H9 (cell line): Measurements from ENCODE around the gene TFPI. TPM values are rescaled to one million over a fixed set of nuclear protein-coding genes. Genes with fewer than 3 reads are reported as not detected.

ENCODE experiments used
- DNase-seq: peaks from one replicate; pipeline ENCODE4 v3.0.0-alpha.2; 2017
- H2AFZ ChIP-seq: one replicate; pipeline ENCODE4 v1.6.1; 2013; ENCODE audit warnings: mild to moderate bottlenecking, low read length, control low read depth, moderate library complexity
- H2AK5ac ChIP-seq: 2 replicates; pipeline ENCODE4 v1.6.1; 2013; ENCODE audit warnings: low read length, control low read depth, mixed read lengths; ENCODE audit not compliant: insufficient read length
- H2BK120ac ChIP-seq: one replicate; pipeline ENCODE4 v1.6.1; 2013; ENCODE audit warnings: low read depth, mild to moderate bottlenecking, low read length, control low read depth, inconsistent platforms; ENCODE audit not compliant: poor library complexity, severe bottlenecking
- H2BK12ac ChIP-seq: 2 replicates; pipeline ENCODE4 v1.6.1; 2013; ENCODE audit warnings: low read length, control low read depth, mixed read lengths, low read depth; ENCODE audit not compliant: insufficient read length
- H2BK15ac ChIP-seq: 2 replicates; pipeline ENCODE4 v1.6.1; 2013; ENCODE audit warnings: low read depth, low read length, control low read depth
- H2BK20ac ChIP-seq: one replicate; pipeline ENCODE4 v1.6.1; 2013; ENCODE audit warnings: low read depth, mild to moderate bottlenecking, low read length, control low read depth, inconsistent platforms; ENCODE audit not compliant: poor library complexity, severe bottlenecking
- H2BK5ac ChIP-seq: 2 replicates; pipeline ENCODE4 v1.6.1; 2013; ENCODE audit warnings: low read length, control low read depth, mixed read lengths; ENCODE audit not compliant: insufficient read length
- H3K14ac ChIP-seq: 2 replicates; pipeline ENCODE4 v1.6.1; 2013; ENCODE audit warnings: low read length, control low read depth; ENCODE audit not compliant: insufficient read depth
- H3K18ac ChIP-seq: 2 replicates; pipeline ENCODE4 v1.6.1; 2013; ENCODE audit warnings: low read depth, mild to moderate bottlenecking, mixed read lengths, low read length, control low read depth; ENCODE audit not compliant: insufficient read length
- H3K23ac ChIP-seq: 2 replicates; pipeline ENCODE4 v1.6.1; 2013; ENCODE audit warnings: low read length, control low read depth, mixed read lengths, low read depth; ENCODE audit not compliant: insufficient read length
- H3K23me2 ChIP-seq: 2 replicates; pipeline ENCODE4 v1.6.1; 2013; ENCODE audit warnings: low read depth, mild to moderate bottlenecking, mixed read lengths, low read length, control low read depth; ENCODE audit not compliant: insufficient read length, poor library complexity, severe bottlenecking
- H3K27ac ChIP-seq: 2 replicates; pipeline ENCODE4 v1.5.1; 2013; ENCODE audit warnings: low read length, control low read depth, mixed read lengths, low read depth; ENCODE audit not compliant: insufficient read length
- H3K27me3 ChIP-seq: 2 replicates; pipeline ENCODE4 v1.6.1; 2013; ENCODE audit warnings: low read length, control low read depth, inconsistent platforms; ENCODE audit not compliant: insufficient read depth
- H3K4ac ChIP-seq: 2 replicates; pipeline ENCODE4 v1.6.1; 2013; ENCODE audit warnings: low read depth, mild to moderate bottlenecking, control low read depth, inconsistent platforms, low read length, moderate library complexity
- H3K4me1 ChIP-seq: 2 replicates; pipeline ENCODE4 v1.6.1; 2013; ENCODE audit warnings: low read length, control low read depth, inconsistent platforms; ENCODE audit not compliant: insufficient read depth
- H3K4me2 ChIP-seq: 2 replicates; pipeline ENCODE4 v1.6.1; 2013; ENCODE audit warnings: low read length, control low read depth, mixed read lengths; ENCODE audit not compliant: insufficient read length, insufficient read depth
- H3K56ac ChIP-seq: 2 replicates; pipeline ENCODE4 v1.6.1; 2013; ENCODE audit warnings: low read depth, mild to moderate bottlenecking, mixed read lengths, low read length, control low read depth; ENCODE audit not compliant: insufficient read length
- H3K79me1 ChIP-seq: 2 replicates; pipeline ENCODE4 v1.6.1; 2013; ENCODE audit warnings: low read depth, mild to moderate bottlenecking, moderate library complexity, low read length, control low read depth, inconsistent platforms; ENCODE audit not compliant: insufficient read depth, poor library complexity, severe bottlenecking
- H3K79me2 ChIP-seq: 2 replicates; pipeline ENCODE4 v1.6.1; 2013; ENCODE audit warnings: low read length, control low read depth, inconsistent platforms; ENCODE audit not compliant: insufficient read depth
- H3K9ac ChIP-seq: 2 replicates; pipeline ENCODE4 v1.6.1; 2013; ENCODE audit warnings: low read length, control low read depth, mixed read lengths; ENCODE audit not compliant: insufficient read length; ENCODE audit errors: extremely low read depth
- H3K9me3 ChIP-seq: one replicate; pipeline ENCODE4 v1.6.1; 2013; ENCODE audit warnings: low read depth, low read length, inconsistent platforms; ENCODE audit not compliant: control insufficient read depth
- H3T11ph ChIP-seq: one replicate; pipeline ENCODE4 v1.6.1; 2013; ENCODE audit warnings: mild to moderate bottlenecking, low read length, control low read depth, inconsistent platforms
- H4K20me1 ChIP-seq: one replicate; pipeline ENCODE4 v1.6.1; 2013; ENCODE audit not compliant: control insufficient read depth, insufficient read length, insufficient read depth
- H4K5ac ChIP-seq: 2 replicates; pipeline ENCODE4 v1.6.1; 2013; ENCODE audit warnings: low read depth, mild to moderate bottlenecking, mixed read lengths, low read length, control low read depth; ENCODE audit not compliant: insufficient read length
- H4K8ac ChIP-seq: replicated peaks from 2 replicates; pipeline ENCODE4 v1.6.1; 2013; ENCODE audit warnings: low read length, control low read depth, mixed read lengths, low read depth; ENCODE audit not compliant: insufficient read length
- H4K91ac ChIP-seq: 2 replicates; pipeline ENCODE4 v1.6.1; 2013; ENCODE audit warnings: low read depth, mild to moderate bottlenecking, moderate library complexity, mixed read lengths, low read length, control low read depth; ENCODE audit not compliant: insufficient read length
- H3K27ac Mint-ChIP-seq, 3 experiments: 2 replicates in 2 of 3; 3 replicates in 1 of 3; pipeline ENCODE4 v1.8.0; 2020 to 2021; ENCODE audit warnings: mixed read lengths in 3 of 3, mild to moderate bottlenecking in 1 of 3, moderate library complexity in 1 of 3
- H3K27me3 Mint-ChIP-seq: 2 replicates; pipeline ENCODE4 v1.8.0; 2021; ENCODE audit warnings: low read depth, mild to moderate bottlenecking, moderate library complexity, mixed read lengths
- H3K36me3 Mint-ChIP-seq, 3 experiments: 2 replicates in 2 of 3; 3 replicates in 1 of 3; pipeline ENCODE4 v1.8.0; 2020 to 2021; ENCODE audit warnings: low read depth in 3 of 3, mixed read lengths in 3 of 3; ENCODE audit not compliant: insufficient read depth in 1 of 3
- H3K4me1 Mint-ChIP-seq, 2 experiments: 2 replicates each; pipeline ENCODE4 v1.8.0; 2020; ENCODE audit warnings: mixed read lengths in 2 of 2
- H3K4me3 Mint-ChIP-seq, 2 experiments: 2 replicates in 1 of 2; 3 replicates in 1 of 2; pipeline ENCODE4 v1.8.0; 2020 to 2021; ENCODE audit warnings: mild to moderate bottlenecking in 2 of 2, mixed read lengths in 2 of 2, moderate library complexity in 1 of 2
- H3K9me3 Mint-ChIP-seq, 2 experiments: 2 replicates in 1 of 2; 3 replicates in 1 of 2; pipeline ENCODE4 v1.8.0; 2020; ENCODE audit warnings: mild to moderate bottlenecking in 2 of 2, mixed read lengths in 2 of 2, moderate library complexity in 1 of 2
- total RNA-seq: library from RNA; stranded (reverse); gene quantifications from 2 replicates; pipeline ENCODE4 v1.2.1, GENCODE V29; 2021
- TF ChIP-seq, protein P1 (sequence below): fragments of 200-600 bp; sonication (generic); conservative IDR thresholded peaks from 3 replicates; pipeline ENCODE4 v1.8.0; 2021; ENCODE audit warnings: antibody characterized with exemption, mild to moderate bottlenecking

Gene TFPI
- total RNA-seq, 1 experiment from 2014 or later = 5.8 TPM

DNA sequence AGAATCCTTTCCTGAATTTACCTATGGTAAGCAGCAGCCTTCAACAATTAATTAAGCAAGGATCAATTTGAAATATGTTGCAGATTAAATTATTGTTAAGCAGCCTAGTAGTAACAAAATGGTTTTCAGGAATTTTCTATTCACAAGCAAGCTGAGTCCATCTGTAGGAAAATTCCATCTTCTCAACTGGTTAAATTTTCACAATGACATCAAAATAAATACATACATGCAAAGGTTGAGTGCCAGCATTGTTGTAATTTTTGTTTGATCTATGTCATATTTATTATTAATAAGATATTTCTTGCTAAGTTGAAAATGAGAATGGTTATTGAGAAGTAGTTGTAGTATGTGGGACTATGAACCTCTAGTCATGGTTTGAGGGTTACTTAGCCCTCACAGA is 15.3 kb upstream of the TFPI start:
- Mint-ChIP-seq H3K9me3 (peaks cover 17 to 22% of the 10 kb centered on the region in 2 experiments), H3K27ac (peak overlapping the region in 1 of 3 experiments; percentile 86; a peak in 1 of 7 replicates), H3K4me1 (peaks cover 22 to 33% of the 10 kb centered on the region in 2 experiments), H3K27me3 (no peaks in the 10 kb centered on the region), H3K36me3 (peaks cover 19 to 23% (median 20%) of the 10 kb centered on the region in 3 experiments), H3K4me3 (no peak overlapping the region)
- Histone ChIP-seq H2BK120ac (no peak overlapping the region), H3K23me2 (no peaks in the 10 kb centered on the region), H4K91ac (no peak overlapping the region), H3K9ac (no peak overlapping the region), H2AK5ac (no peak overlapping the region), H4K8ac (no peak overlapping the region), H3K4me2 (no peak overlapping the region), H3K18ac (no peak overlapping the region), H3K14ac (no peak overlapping the region), H2AFZ (no peak overlapping the region), H3K79me1 (no peaks in the 10 kb centered on the region), H3K9me3 (no peaks in the 10 kb centered on the region), H2BK20ac (no peak overlapping the region), H3K27me3 (no peaks in the 10 kb centered on the region), H2BK12ac (no peak overlapping the region), H3K56ac (no peak overlapping the region), H2BK15ac (no peak overlapping the region), H3T11ph (no peak overlapping the region), H3K27ac (no peak overlapping the region), H3K23ac (no peak overlapping the region), H3K4me1 (peaks cover 2% of the 10 kb centered on the region; the same call in 1 of the 2 replicates), H4K5ac (no peak overlapping the region), H3K79me2 (no peaks in the 10 kb centered on the region; the same call in 1 of the 2 replicates), H2BK5ac (no peak overlapping the region), H4K20me1 (no peaks in the 10 kb centered on the region), H3K4ac (no peak overlapping the region)
- DNase-seq = no peak
- TF ChIP-seq, protein P1, sequence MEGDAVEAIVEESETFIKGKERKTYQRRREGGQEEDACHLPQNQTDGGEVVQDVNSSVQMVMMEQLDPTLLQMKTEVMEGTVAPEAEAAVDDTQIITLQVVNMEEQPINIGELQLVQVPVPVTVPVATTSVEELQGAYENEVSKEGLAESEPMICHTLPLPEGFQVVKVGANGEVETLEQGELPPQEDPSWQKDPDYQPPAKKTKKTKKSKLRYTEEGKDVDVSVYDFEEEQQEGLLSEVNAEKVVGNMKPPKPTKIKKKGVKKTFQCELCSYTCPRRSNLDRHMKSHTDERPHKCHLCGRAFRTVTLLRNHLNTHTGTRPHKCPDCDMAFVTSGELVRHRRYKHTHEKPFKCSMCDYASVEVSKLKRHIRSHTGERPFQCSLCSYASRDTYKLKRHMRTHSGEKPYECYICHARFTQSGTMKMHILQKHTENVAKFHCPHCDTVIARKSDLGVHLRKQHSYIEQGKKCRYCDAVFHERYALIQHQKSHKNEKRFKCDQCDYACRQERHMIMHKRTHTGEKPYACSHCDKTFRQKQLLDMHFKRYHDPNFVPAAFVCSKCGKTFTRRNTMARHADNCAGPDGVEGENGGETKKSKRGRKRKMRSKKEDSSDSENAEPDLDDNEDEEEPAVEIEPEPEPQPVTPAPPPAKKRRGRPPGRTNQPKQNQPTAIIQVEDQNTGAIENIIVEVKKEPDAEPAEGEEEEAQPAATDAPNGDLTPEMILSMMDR = no peak
